WI38 (cell line): Measurements from ENCODE around the gene BARHL1.

Experiments used
- H3K4me3 ChIP-seq: 2 replicates; pipeline ENCODE4 v1.5.1; 2011; ENCODE audit warnings: low read depth, mild to moderate bottlenecking, control low read depth, low read length
- TF ChIP-seq, protein P1 (sequence below): IDR thresholded peaks from 2 replicates; pipeline ENCODE4 v1.5.1; 2012; ENCODE audit warnings: low read depth, mild to moderate bottlenecking, control low read depth, low read length

The BARHL1 gene

DNA sequence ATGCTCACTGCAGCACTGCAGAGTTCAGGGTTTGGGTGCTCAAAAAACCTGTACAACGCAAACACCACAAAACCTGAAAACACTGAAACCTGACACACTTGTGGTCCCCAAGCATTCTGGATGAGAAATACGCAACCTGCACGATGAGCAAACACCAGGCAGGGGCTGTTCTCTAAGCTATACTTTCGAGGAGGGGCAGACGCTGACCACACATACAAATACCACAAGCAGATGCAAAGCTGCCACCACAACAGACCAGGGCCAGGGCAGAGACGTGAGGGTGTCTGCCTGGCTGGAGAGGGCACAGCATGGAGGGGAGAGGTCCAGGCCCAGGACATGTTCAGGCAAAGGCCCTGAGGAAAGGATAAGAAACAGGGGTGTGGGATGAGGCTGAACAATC, 23.0 kb downstream of the BARHL1 start:
- TF ChIP-seq, protein P1, sequence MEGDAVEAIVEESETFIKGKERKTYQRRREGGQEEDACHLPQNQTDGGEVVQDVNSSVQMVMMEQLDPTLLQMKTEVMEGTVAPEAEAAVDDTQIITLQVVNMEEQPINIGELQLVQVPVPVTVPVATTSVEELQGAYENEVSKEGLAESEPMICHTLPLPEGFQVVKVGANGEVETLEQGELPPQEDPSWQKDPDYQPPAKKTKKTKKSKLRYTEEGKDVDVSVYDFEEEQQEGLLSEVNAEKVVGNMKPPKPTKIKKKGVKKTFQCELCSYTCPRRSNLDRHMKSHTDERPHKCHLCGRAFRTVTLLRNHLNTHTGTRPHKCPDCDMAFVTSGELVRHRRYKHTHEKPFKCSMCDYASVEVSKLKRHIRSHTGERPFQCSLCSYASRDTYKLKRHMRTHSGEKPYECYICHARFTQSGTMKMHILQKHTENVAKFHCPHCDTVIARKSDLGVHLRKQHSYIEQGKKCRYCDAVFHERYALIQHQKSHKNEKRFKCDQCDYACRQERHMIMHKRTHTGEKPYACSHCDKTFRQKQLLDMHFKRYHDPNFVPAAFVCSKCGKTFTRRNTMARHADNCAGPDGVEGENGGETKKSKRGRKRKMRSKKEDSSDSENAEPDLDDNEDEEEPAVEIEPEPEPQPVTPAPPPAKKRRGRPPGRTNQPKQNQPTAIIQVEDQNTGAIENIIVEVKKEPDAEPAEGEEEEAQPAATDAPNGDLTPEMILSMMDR, result no peak

DNA sequence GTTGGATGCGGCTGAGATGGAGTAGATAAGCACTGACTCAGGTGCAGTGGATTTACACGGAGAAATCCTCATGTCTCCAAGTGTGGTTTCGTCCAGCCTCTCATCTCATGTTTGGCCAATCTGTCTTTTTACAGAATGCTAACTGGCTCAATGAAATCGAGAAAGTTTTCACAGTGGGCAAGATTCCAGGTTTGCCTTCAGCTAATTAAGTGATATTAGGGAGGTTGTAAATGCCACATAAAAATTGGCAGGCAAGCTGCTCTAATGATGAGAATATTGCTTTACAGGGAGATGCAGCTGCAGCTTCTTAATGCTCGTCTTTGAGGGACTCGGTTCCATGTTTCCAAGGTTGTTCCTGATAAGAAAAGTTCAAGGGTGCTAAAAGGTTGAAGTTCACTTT, 23.7 kb downstream of the BARHL1 start:
- H3K4me3 ChIP-seq, result no peak overlapping the region
- TF ChIP-seq, protein P1, result no peak

More for the DNA sequence above, 23.0 kb downstream of the BARHL1 start:
- H3K4me3 ChIP-seq, result no peak overlapping the region

DNA sequence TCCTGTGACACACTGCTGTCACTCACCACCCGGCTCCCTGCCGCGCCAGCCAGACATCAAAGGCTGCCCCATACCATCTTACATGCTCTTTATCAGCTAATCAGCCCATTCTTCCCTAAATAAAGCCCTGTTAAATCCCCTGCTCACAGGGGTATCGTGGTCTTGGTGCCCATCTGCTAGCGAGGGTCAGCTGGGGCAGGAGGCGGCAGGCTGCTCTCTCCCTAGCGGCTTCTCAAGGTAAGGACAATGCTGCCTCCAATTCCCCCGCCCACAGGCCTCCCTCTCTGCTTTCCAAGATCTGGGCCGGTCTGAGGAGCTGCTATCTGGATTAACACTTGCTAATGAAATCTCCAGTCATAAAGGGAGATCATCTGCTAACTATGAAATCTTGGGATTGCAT, 26.8 kb downstream of the BARHL1 start:
- H3K4me3 ChIP-seq, result no peak overlapping the region
- TF ChIP-seq, protein P1, result no peak

DNA sequence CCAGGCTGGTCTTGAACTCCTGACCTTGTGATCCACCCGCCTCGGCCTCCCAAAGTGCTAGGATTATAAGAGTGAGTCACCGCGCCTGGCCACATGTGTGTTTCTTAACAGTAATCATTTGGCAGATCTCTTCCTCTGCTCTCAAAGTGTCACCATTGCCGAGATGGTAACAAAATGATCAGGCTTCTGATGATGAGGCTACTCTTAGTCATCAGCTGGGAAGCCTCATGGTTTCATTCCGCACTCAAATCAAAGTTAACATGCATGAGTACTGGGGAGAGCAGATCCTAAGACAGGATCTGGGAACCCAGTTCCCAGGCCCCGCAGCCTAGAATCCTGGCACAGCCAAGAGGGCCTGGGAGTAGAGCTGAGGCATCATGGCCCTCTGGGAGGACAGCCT, 27.4 kb downstream of the BARHL1 start:
- no peak overlapping the region for H3K4me3 ChIP-seq
- TF ChIP-seq, protein P1, result no peak

DNA sequence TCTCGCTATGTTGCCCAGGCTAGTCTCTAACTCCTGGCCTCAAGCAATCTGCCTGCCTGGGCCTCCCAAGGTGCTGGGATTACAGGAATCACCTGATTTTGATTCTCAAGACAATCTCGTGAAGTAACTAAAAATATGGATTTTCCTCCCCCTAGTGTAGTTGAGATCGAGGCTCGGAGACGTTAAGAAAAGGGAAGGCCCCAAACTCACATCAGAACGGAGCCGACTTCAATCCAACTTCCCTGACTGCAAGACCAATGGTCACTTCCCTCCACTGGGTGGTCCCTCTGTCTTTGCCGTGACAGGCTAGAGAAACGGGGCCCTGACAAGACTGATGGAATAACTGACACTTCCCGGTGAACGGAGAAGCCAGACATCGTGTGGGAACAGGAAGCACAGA, 28.3 kb downstream of the BARHL1 start:
- TF ChIP-seq, protein P1, result no peak
- H3K4me3 ChIP-seq, result no peak overlapping the region

DNA sequence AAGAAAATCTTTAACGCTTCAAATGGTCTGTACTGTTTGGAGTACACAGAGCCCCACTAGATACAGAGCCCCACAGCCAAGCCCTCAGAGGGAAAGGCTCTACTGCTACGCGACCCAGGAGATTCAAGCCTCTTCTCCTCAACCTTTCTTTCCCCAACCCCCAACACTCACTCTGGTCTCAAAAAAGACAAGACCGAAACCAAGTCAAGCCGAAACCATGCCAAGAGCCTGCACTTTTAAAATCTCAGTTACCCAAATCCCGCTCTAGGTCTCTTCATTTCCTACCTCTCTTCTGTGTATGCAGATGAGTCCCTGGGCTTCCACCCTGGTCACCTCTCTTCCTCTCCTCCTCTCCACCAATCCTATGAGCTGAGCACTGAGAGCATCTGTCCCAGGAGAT, 31.9 kb downstream of the BARHL1 start:
- TF ChIP-seq, protein P1, result no peak
- no peak overlapping the region for H3K4me3 ChIP-seq

- no peak overlapping the region for H3K4me3 ChIP-seq
- TF ChIP-seq, protein P1, result no peak
These were observed 33.4 kb downstream of the BARHL1 start for GRCh38 chr9:132615774-132616173.
